ENCODE data around the gene VWC2.

VWC2 gene

DNA sequence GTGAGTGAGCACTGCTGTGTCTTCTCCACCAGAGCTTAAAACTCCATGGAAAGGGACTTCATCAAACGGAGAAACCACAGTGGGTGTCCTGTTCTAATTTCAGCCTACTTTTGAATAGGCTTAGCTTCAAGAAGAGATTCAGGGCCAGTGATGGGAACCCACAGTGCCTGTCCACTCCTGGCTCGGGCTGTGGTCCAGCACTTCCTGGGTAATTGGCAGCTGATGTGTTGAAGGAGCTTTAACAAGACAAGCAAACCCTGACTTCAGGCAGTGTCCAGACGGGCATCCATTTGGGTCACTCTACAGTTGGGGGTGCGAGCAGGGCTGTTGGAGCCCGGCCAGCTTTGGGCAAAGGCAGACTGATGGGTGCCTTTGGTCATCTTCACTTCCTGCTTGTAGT, 14.5 kb downstream of the VWC2 start:
- Histone ChIP-seq H3K36me3 (ENCODE audit: insufficient read depth, low read length) (no peaks in the 10 kb centered on the region), H3K4me2 (ENCODE audit: low read length) (no peak overlapping the region), H3K27me3 (ENCODE audit: control insufficient read depth, insufficient read depth, low read length) (no peaks in the 10 kb centered on the region), H3K4me3 (ENCODE audit: low read length) (no peak overlapping the region), H3K4me1 (ENCODE audit: control insufficient read depth, insufficient read depth, low read length) (no peaks in the 10 kb centered on the region), H3K9ac (ENCODE audit: low read depth, low read length) (no peak overlapping the region), H3K9me3 (replicated peaks; ENCODE audit: low read length) (peaks cover 14% of the 10 kb centered on the region)

DNA sequence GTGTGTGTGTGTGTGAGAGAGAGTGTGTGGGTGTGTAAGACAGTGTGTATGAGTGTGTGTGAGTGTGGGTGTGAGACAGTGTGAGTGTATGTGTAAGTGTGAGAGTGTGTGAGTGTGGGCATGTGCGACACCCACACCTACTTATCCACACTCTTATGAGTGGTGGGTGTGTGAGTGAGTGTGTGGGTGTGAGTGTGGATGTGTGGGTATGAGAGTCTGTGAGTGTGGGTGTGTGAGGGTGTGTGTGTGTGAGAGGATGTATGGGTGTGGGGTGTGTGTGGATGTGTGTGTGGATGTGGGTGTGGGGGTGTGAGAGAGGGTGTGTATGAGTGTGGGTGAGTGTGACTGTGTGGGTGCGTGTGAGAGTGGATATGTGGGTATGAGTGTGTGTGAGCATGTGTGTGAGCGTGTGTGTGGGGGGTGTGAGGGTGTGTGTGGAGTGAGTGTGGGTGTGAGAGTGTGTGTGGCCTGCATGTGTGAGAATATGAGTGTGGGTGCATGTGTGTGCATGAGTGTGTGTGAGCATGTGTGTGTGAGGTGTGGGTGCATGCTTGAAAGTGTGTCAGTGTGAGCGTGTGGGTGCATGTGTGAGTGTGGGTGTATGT, 15.1 kb downstream of the VWC2 start:
- no peak overlapping the region for H3K4me3 ChIP-seq (ENCODE audit: low read length)

DNA sequence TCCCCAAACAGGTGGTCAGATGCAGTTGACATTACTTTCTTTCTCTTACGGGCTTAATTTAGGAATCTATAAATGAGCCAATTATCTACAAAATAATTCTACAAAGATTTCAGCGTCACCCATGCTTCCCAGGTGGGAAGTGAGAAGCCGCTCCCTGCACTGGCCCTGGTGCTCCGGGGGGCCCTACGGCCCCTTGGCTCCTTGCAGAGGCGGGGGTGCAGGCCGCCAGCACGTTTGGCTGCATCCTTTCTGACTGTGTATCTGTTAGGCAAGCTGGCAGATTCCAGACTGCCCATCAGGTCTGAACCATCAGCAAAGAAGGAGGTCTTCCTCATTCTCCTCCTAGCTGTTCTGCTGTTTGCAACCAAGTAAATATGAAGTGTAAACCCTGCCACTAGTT, 16.3 kb downstream of the VWC2 start:
- Histone ChIP-seq H3K4me2 (ENCODE audit: low read length) (no peak overlapping the region), H3K9me3 (replicated peaks; ENCODE audit: low read length) (peaks cover 19% of the 10 kb centered on the region), H3K27me3 (ENCODE audit: control insufficient read depth, insufficient read depth, low read length) (no peaks in the 10 kb centered on the region), H3K9ac (ENCODE audit: low read depth, low read length) (no peak overlapping the region), H3K4me1 (ENCODE audit: control insufficient read depth, insufficient read depth, low read length) (no peaks in the 10 kb centered on the region), H3K36me3 (ENCODE audit: insufficient read depth, low read length) (no peaks in the 10 kb centered on the region), H3K4me3 (ENCODE audit: low read length) (no peak overlapping the region)

More for the DNA sequence above, 15.1 kb downstream of the VWC2 start:
- no peaks in the 10 kb centered on the region for H3K4me1 ChIP-seq (ENCODE audit: control insufficient read depth, insufficient read depth, low read length)
- no peak overlapping the region for H3K9ac ChIP-seq (ENCODE audit: low read depth, low read length)
- H3K9me3 ChIP-seq (replicated peaks; ENCODE audit: low read length) = peaks cover 14% of the 10 kb centered on the region
- H3K4me2 ChIP-seq (ENCODE audit: low read length) = no peak overlapping the region
- H3K36me3 ChIP-seq (ENCODE audit: insufficient read depth, low read length) = no peaks in the 10 kb centered on the region
- no peaks in the 10 kb centered on the region for H3K27me3 ChIP-seq (ENCODE audit: control insufficient read depth, insufficient read depth, low read length)

DNA sequence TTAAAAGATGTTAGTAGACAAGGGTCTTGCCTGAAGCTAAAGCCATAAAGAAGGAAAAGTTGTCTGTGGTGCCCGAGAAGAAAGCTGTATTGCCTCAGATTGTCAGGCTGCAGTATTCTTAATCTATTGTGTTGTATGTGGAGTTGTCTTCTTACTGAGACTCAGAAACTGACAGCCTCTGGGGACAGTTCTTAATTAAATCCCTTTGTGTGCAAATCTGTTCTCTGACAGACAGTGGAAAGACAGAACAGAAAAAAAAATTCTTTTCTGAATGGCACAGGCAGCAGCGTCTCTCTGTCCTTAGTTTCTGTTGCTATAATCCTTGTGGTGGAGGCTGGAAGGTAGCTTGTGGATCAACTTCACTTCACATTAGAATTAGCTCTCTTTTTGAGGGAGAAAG, 16.8 kb downstream of the VWC2 start:
- H3K4me3 ChIP-seq (ENCODE audit: low read length) = no peak overlapping the region
- no peak overlapping the region for H3K9ac ChIP-seq (ENCODE audit: low read depth, low read length)
- peaks cover 23% of the 10 kb centered on the region for H3K9me3 ChIP-seq (replicated peaks; ENCODE audit: low read length)
- no peak overlapping the region for H3K4me2 ChIP-seq (ENCODE audit: low read length)
- no peaks in the 10 kb centered on the region for H3K27me3 ChIP-seq (ENCODE audit: control insufficient read depth, insufficient read depth, low read length)
- no peaks in the 10 kb centered on the region for H3K4me1 ChIP-seq (ENCODE audit: control insufficient read depth, insufficient read depth, low read length)
- H3K36me3 ChIP-seq (ENCODE audit: insufficient read depth, low read length) = no peaks in the 10 kb centered on the region

DNA sequence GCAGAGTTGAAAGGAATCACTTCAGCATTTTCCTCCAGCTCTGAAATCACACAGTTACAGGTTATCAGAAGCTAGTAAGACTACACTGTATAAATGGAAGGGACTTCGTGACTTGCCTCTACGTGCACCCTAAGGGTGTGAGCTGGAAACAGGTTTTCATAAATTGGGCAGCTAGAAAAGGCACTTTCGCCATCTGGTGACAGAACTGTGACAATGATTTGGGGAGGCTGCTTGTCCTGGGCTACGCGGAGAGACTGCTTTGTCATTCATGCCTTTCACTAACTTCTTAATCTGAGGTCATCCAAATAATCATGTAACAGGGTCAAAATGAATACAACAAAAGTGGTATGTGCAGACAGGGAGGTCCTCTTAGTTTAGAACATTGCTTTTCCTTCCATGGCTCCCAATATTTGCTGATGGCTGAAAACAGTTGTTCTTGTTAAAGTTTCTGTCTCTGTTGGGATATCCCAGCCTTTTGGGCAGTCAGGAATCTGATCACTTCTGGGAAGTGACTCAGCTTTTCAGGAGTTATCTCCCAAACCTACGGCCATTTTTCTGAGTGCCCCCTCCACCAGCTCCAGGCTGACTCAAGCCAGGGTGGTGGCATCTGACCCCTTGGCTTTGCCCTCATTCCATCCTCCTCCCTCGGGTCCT, 17.8 kb downstream of the VWC2 start:
- no peak overlapping the region for H3K4me3 ChIP-seq (ENCODE audit: low read length)
- H3K4me1 ChIP-seq (ENCODE audit: control insufficient read depth, insufficient read depth, low read length) = no peaks in the 10 kb centered on the region
- no peak overlapping the region for H3K4me2 ChIP-seq (ENCODE audit: low read length)
- no peaks in the 10 kb centered on the region for H3K36me3 ChIP-seq (ENCODE audit: insufficient read depth, low read length)
- no peak overlapping the region for H3K9ac ChIP-seq (ENCODE audit: low read depth, low read length)
- no peaks in the 10 kb centered on the region for H3K27me3 ChIP-seq (ENCODE audit: control insufficient read depth, insufficient read depth, low read length)
- peaks cover 23% of the 10 kb centered on the region for H3K9me3 ChIP-seq (replicated peaks; ENCODE audit: low read length)

DNA sequence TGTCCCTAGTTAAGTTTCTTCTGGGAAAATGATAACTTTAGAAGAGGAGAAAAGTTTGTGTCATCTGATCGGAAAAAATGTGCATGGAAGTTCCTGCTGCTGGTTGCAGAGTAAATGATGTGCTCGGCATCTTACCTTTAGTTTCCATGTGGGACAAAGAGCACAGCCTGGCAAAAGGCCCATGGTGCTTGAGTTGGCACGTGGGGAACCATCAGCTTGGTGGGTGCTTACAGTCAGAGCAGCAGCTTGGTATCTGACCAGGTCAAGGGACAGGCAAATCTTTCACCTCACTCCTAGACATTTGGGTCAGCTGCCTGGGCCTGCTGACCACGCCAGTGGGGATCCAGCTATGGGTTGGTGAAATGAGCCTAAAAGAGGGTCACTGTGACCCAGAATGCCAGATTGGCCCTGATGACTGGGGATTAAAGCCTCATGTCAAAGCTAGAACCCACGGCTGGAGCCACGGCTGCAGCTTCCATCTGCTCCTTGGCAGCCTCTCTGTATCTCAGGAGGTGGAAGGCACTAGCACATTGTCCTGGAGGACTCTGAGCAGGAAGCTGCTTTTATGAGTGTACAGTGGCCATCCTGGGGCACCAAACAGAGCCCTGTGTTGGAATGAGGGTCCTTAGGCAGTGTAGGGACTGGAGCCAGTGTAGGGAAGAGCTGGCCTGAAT, 24.7 kb downstream of the VWC2 start:
- Histone ChIP-seq H3K4me3 (ENCODE audit: low read length) (no peak overlapping the region), H3K4me2 (ENCODE audit: low read length) (no peak overlapping the region), H3K9me3 (replicated peaks; ENCODE audit: low read length) (peaks cover 25% of the 10 kb centered on the region), H3K36me3 (ENCODE audit: insufficient read depth, low read length) (no peaks in the 10 kb centered on the region), H3K27me3 (ENCODE audit: control insufficient read depth, insufficient read depth, low read length) (no peaks in the 10 kb centered on the region), H3K9ac (ENCODE audit: low read depth, low read length) (no peak overlapping the region), H3K4me1 (ENCODE audit: control insufficient read depth, insufficient read depth, low read length) (no peaks in the 10 kb centered on the region)

DNA sequence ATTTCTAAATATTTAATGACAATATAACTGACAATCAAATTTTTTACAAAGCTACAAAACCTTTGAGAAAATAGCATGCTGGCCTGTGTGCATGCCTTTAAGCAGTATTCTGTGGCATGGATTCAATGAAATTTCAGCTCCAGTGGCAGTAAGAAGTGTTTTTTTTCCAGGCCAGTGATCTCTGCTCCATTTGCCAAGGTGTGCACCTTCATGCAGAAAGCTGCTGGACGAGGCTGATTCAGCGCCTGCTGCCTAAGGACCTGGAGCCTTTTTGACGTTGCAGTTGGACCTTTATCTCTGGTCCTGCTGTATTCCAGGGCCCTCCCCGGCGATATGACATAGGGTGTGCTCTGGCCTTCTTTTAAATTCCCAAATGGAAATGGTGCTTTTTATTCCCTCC, 26.6 kb downstream of the VWC2 start:
- H3K4me2 ChIP-seq (ENCODE audit: low read length) = no peak overlapping the region
- H3K4me1 ChIP-seq (ENCODE audit: control insufficient read depth, insufficient read depth, low read length) = no peaks in the 10 kb centered on the region
- H3K9ac ChIP-seq (ENCODE audit: low read depth, low read length) = no peak overlapping the region
- H3K4me3 ChIP-seq (ENCODE audit: low read length) = no peak overlapping the region
- H3K27me3 ChIP-seq (ENCODE audit: control insufficient read depth, insufficient read depth, low read length) = no peaks in the 10 kb centered on the region
- H3K9me3 ChIP-seq (replicated peaks; ENCODE audit: low read length) = peaks cover 24% of the 10 kb centered on the region
- no peaks in the 10 kb centered on the region for H3K36me3 ChIP-seq (ENCODE audit: insufficient read depth, low read length)

DNA sequence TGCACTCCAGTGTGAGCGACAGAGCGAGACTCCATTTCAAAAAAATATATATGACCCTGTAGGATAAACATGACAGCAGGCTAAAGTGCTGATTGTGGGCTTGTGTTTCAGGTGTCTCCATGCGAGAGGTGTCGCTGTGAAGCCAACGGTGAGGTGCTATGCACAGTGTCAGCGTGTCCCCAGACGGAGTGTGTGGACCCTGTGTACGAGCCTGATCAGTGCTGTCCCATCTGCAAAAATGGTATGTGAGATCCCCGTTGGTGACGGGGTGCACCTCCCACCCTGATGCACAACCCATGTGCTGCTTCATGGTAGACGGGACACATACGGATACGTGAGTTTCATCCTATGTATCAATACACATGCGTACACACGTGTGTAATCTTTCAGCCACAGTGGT, 29.2 kb downstream of the VWC2 start:
- no peaks in the 10 kb centered on the region for H3K27me3 ChIP-seq (ENCODE audit: control insufficient read depth, insufficient read depth, low read length)
- H3K4me3 ChIP-seq (ENCODE audit: low read length) = no peak overlapping the region
- H3K4me1 ChIP-seq (ENCODE audit: control insufficient read depth, insufficient read depth, low read length) = no peaks in the 10 kb centered on the region

DNA sequence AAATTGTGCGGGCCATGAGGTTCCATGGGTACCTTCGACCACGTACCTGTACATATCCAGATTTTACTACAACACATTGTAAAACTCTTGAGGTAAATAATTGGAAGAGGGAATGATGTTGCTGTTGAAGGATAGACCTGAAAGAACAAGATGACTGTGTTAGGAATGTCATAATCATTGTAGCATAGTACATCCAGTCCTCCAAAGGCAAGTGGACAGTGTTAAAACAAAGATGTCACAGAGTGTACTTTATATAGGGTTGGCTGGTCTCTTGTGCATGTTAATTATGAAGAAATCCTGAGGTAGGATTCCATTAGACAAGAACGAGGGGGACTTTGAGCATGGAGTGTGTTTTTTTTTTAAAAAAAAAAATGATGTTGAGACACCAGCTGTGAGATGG, 30.4 kb downstream of the VWC2 start:
- no peaks in the 10 kb centered on the region for H3K4me1 ChIP-seq (ENCODE audit: control insufficient read depth, insufficient read depth, low read length)
- no peak overlapping the region for H3K4me3 ChIP-seq (ENCODE audit: low read length)
- no peaks in the 10 kb centered on the region for H3K36me3 ChIP-seq (ENCODE audit: insufficient read depth, low read length)
- peaks cover 16% of the 10 kb centered on the region for H3K9me3 ChIP-seq (replicated peaks; ENCODE audit: low read length)
- H3K9ac ChIP-seq (ENCODE audit: low read depth, low read length) = no peak overlapping the region
- H3K27me3 ChIP-seq (ENCODE audit: control insufficient read depth, insufficient read depth, low read length) = no peaks in the 10 kb centered on the region
- H3K4me2 ChIP-seq (ENCODE audit: low read length) = no peak overlapping the region

More for the DNA sequence above, 29.2 kb downstream of the VWC2 start:
- H3K36me3 ChIP-seq (ENCODE audit: insufficient read depth, low read length) = no peaks in the 10 kb centered on the region
- no peak overlapping the region for H3K9ac ChIP-seq (ENCODE audit: low read depth, low read length)
- H3K9me3 ChIP-seq (replicated peaks; ENCODE audit: low read length) = peaks cover 24% of the 10 kb centered on the region
- H3K4me2 ChIP-seq (ENCODE audit: low read length) = no peak overlapping the region

DNA sequence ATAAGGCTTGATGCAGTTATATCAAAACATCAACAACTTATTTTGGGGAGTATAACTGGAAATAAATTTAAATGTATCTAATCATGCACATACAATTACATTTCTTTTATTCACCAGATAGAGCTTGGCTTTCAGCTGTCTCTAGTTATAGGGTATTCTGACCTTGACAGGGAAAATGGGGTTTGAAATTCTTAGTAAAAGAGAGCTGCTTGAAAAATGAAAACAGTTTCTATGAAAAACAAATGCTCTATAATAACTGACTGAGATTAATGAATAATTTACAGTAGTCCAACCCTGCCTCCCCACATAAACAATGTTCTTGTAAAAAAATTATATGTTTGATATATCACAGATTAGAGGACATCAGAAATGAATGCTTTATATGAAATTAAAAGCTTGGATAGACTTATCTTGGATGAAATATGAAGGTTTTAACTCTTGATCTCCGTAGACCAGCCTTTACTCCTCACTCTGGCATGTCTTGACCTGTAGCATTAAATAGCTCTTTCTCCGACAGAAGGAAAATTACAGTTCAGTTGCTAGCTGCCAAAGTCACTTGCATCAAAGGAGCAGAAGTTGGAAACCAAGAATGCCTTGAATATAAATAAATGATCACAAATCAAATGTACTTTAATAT, 32.1 kb downstream of the VWC2 start:
- H3K27me3 ChIP-seq (ENCODE audit: control insufficient read depth, insufficient read depth, low read length) = no peaks in the 10 kb centered on the region
- no peaks in the 10 kb centered on the region for H3K36me3 ChIP-seq (ENCODE audit: insufficient read depth, low read length)
- H3K9me3 ChIP-seq (replicated peaks; ENCODE audit: low read length) = peaks cover 14% of the 10 kb centered on the region
- H3K4me2 ChIP-seq (ENCODE audit: low read length) = no peak overlapping the region
- H3K4me1 ChIP-seq (ENCODE audit: control insufficient read depth, insufficient read depth, low read length) = no peaks in the 10 kb centered on the region
- H3K4me3 ChIP-seq (ENCODE audit: low read length) = no peak overlapping the region
- H3K9ac ChIP-seq (ENCODE audit: low read depth, low read length) = no peak overlapping the region

DNA sequence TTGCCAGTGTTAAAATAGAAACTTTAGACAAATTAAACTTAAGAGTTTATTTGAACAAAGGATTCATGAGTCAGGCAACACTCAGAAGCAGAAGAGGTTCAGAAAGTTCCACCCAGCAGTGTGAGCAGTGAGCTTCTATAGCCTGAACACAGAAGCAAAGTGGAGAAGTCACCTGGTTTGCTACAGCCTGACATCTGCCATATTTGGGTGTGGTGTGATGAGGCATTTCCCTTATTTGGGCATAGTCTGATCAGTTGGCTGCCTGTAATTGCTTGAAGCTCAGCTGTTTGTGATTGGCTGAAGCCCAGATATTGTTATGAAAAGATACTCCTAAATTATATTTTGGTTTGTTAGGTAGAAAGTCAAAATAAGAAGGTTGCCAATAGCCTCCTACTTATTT, 39.1 kb downstream of the VWC2 start:
- peaks cover 6% of the 10 kb centered on the region for H3K9me3 ChIP-seq (replicated peaks; ENCODE audit: low read length)
- H3K9ac ChIP-seq (ENCODE audit: low read depth, low read length) = no peak overlapping the region
- H3K36me3 ChIP-seq (ENCODE audit: insufficient read depth, low read length) = no peaks in the 10 kb centered on the region
- H3K4me1 ChIP-seq (ENCODE audit: control insufficient read depth, insufficient read depth, low read length) = no peaks in the 10 kb centered on the region
- H3K4me3 ChIP-seq (ENCODE audit: low read length) = no peak overlapping the region
- no peaks in the 10 kb centered on the region for H3K27me3 ChIP-seq (ENCODE audit: control insufficient read depth, insufficient read depth, low read length)
- no peak overlapping the region for H3K4me2 ChIP-seq (ENCODE audit: low read length)

Data from skeletal muscle satellite cell (primary cell).